NB4 (cell line): ENCODE results near the gene ASPHD2.

ENCODE experiments used
- DNase-seq: peaks from one replicate; pipeline ENCODE4 v3.0.0; 2010; ENCODE audit warnings: low read depth
- H3K4me3 ChIP-seq: one replicate; pipeline ENCODE4 v1.5.1; 2011; ENCODE audit warnings: mild to moderate bottlenecking, low read depth, low read length, moderate library complexity
- CTCF ChIP-seq: IDR thresholded peaks from one replicate; pipeline ENCODE4 v1.5.1; 2012; ENCODE audit warnings: low read depth, low read length
- MYC ChIP-seq: IDR thresholded peaks from 2 replicates; pipeline ENCODE4 v1.6.1; 2011; ENCODE audit warnings: low read depth, low read length
- POLR2A ChIP-seq: IDR thresholded peaks from 2 replicates; pipeline ENCODE4 v1.6.1; 2011; ENCODE audit warnings: mild to moderate bottlenecking; ENCODE audit not compliant: insufficient read length; ENCODE audit errors: extremely low read depth
- TF ChIP-seq, protein P1 (sequence below): IDR thresholded peaks from 2 replicates; pipeline ENCODE4 v1.6.1; 2011; ENCODE audit warnings: low read depth, low read length

The ASPHD2 gene, protein sequence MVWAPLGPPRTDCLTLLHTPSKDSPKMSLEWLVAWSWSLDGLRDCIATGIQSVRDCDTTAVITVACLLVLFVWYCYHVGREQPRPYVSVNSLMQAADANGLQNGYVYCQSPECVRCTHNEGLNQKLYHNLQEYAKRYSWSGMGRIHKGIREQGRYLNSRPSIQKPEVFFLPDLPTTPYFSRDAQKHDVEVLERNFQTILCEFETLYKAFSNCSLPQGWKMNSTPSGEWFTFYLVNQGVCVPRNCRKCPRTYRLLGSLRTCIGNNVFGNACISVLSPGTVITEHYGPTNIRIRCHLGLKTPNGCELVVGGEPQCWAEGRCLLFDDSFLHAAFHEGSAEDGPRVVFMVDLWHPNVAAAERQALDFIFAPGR

DNA sequence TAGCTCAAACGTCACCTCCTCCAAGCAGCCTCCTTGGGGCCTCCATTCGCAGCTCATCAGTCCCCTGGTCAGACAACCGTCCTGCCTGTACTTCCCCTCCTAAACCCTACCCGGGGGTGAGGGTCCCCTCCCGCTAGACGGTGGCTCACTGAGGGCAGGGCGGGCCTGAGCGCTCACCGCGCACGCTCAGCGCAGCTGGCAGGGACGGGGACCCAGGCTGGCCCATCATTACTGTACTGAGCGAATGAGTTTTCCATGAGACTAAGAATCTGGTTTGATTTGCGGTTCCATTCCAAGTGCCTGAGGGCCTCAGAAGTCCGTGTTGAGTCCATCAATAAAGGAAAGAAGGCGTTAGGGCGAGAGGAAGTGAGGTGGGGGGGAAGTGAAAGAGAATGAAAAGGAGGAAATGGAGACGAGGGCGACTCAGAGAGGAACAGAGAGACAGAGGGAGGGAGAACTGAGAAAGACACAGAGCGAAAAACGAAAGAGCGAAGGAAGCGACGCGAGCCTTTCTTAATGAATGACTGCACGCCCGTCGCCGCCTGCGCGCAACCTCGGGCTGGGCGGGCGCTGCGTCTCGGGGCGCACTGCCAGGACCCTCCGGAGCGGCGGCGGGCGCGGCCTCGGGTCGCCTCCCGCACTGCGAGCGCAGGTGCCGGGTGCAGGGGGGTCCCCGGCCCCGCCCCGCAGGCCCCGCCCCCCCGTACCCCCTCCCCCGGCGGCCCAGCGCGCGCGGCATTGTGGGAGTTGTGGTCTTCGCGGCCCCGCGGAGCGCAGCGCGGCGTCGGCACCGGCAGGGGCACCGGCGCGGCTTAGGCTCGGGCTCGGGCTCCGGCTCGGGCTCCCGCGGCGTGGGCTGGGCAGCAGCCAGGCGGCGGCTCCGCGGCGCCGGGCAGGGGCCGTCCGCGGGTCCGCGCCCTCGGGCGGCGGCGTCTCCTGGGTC, at the start of gene ASPHD2:
ASPHD2 (plus strand) TSS at position 746 of the 943 bp plus-strand sequence. CDS start 4,356 bp downstream, outside the sequence.
- DNase-seq, result peak; percentile 73
- H3K4me3 ChIP-seq, result peak within 1 kb of the TSS; percentile 71
- TF ChIP-seq POLR2A, result peak; percentile 32
- TF ChIP-seq CTCF, result no peak
- 0 out of 2 replicates have a peak, but pooled peaks have one; percentile 9 for TF ChIP-seq MYC

DNA sequence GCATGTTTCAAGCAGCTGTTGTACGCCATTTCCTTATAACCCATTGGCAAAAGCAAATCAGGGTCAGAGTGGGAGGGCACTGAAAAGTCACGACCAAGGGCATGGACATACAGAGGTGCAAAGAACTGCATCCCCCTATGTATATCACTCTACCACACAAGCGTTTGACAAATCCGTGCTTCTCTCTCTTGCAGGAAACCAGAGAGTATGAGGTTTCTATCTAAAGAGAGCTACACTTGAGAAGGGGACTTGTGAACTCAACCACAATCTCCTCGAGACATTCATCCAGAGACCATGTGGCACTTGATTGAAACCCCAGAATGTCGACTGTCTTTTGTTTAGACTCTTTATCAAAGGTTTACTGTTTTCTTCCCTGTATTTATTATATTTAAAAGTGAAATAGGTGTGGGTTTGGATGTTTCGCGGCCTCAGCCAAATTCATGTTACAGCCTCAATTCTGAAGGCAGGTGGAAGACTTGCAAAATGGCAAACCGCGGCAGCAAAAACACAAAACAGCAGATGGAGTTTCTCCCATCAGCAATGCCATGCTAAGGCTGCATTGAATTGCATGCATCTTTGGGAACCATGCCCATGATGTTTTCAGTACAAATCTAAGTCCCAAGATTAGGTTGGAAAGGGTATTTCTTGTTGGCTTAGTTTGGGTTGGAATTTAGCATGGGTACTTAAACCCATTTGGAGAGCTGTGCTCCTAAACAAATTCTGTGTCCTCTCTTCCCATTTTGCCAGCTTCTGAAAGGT, 48.8 kb upstream of the ASPHD2 start:
- no peak for DNase-seq
- TF ChIP-seq, protein P1, sequence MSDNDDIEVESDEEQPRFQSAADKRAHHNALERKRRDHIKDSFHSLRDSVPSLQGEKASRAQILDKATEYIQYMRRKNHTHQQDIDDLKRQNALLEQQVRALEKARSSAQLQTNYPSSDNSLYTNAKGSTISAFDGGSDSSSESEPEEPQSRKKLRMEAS, result no peak
- TF ChIP-seq CTCF (no peak), POLR2A (no peak), MYC (no peak)
- no peak overlapping the region for H3K4me3 ChIP-seq

GRCh38 chr22:26382782-26383181, 46.3 kb upstream of the ASPHD2 start:
- no peak for DNase-seq
- TF ChIP-seq MYC (no peak), POLR2A (no peak), CTCF (no peak)
- TF ChIP-seq, protein P1, result no peak
- no peak overlapping the region for H3K4me3 ChIP-seq

DNA sequence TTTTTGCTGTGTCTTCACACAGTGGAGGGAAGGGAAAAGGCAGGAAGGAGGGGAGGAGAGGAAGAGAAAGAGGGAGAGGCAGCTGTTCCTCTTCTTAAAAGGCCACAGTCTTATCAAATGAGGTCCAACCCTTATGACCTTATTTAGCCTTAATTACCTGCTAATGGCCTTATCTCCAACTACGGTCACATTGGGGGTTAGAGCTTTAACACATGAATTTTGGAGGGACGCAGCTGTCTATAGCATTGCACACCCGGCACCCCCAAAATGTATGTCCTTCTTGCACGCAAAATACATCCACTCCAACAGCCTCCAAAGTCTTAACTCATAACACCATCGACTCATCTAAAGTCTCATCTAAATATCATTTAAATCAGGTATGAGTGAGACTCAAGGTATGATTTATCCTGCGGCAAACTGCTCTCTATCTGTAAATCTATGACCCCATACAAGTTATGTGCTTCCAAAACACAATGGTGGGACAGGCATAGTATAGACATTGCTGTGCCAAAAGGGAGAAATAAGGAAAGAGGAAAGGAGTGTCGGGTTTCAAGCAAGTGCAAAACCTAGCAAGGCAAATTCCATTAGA, 45.0 kb upstream of the ASPHD2 start:
- no peak for DNase-seq
- no peak overlapping the region for H3K4me3 ChIP-seq
- no peak for TF ChIP-seq POLR2A

DNA sequence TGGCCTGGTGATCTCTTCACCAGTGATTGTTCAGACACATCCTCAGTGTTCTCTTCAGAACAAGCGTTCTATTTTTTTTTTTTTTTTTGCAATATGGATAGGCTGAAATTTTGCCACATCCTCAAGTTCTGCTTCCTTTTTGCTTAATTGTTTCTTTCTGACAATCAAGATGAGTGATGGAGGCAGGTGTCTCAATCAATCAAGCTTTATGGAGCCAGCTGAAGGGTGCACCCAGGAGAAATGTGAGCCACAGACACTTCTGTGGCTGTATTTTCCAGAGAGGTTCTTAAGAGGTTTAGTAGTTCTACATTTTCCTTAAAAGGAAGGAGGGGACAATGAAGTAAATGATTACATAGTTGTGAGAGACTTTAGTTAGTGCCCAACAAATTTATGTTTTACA, 43.9 kb upstream of the ASPHD2 start:
- H3K4me3 ChIP-seq, result no peak overlapping the region
- TF ChIP-seq POLR2A (no peak), CTCF (no peak), MYC (no peak)
- TF ChIP-seq, protein P1, result no peak
- no peak for DNase-seq
